Neuron (in vitro differentiated cells): ENCODE data around the gene RAB43.
"Not testable (repeated sequence)": the region's sequence is repeated elsewhere in the genome, so short reads cannot be mapped to it uniquely, and the experiment has no call there.

Experiments used
- H2AFZ ChIP-seq: one replicate; pipeline ENCODE4 v1.6.1; 2013; ENCODE audit warnings: low read depth, mild to moderate bottlenecking, inconsistent platforms, low read length, moderate library complexity
- H3K27me3 ChIP-seq: one replicate; pipeline ENCODE4 v1.6.1; 2013; ENCODE audit warnings: low read length; ENCODE audit not compliant: insufficient read depth
- H3K36me3 ChIP-seq: one replicate; pipeline ENCODE4 v1.6.1; 2013; ENCODE audit warnings: low read length; ENCODE audit not compliant: insufficient read depth
- H3K4me1 ChIP-seq: one replicate; pipeline ENCODE4 v1.6.1; 2013; ENCODE audit warnings: low read length; ENCODE audit not compliant: insufficient read depth
- H3K4me3 ChIP-seq: 2 replicates; pipeline ENCODE4 v1.5.1; 2013; ENCODE audit warnings: mild to moderate bottlenecking, low read length, moderate library complexity
- H3K9me3 ChIP-seq: one replicate; pipeline ENCODE4 v1.6.1; 2013; ENCODE audit warnings: low read length

The RAB43 gene

GRCh38 chr3:129121792-129122411, at the start of gene RAB43:
TSS of gene RAB43 (minus strand) at chr3:129121804. CDS start at chr3:129121489, 315 bp downstream.
- peaks cover 2% of the 10 kb centered on the region for H3K36me3 ChIP-seq
- H3K9me3 ChIP-seq: no peaks in the 10 kb centered on the region
- H3K27me3 ChIP-seq: no peaks in the 10 kb centered on the region
- H2AFZ ChIP-seq: peak within 1 kb of the TSS; percentile 54
- peaks cover 23% of the 10 kb centered on the region for H3K4me1 ChIP-seq
- H3K4me3 ChIP-seq: peak within 1 kb of the TSS; percentile 83

GRCh38 chr3:129166579-129167332, 45.2 kb upstream of the RAB43 start:
- peaks cover 46% of the 10 kb centered on the region for H3K36me3 ChIP-seq
- H3K4me3 ChIP-seq: no peak overlapping the region
- H2AFZ ChIP-seq: no peak overlapping the region
- peaks cover 8% of the 10 kb centered on the region for H3K4me1 ChIP-seq
- H3K9me3 ChIP-seq: no peaks in the 10 kb centered on the region
- no peaks in the 10 kb centered on the region for H3K27me3 ChIP-seq

- not testable (repeated sequence) for H3K27me3 ChIP-seq, H3K4me1 ChIP-seq, H2AFZ ChIP-seq, H3K4me3 ChIP-seq, H3K9me3 ChIP-seq
- H3K36me3 ChIP-seq: peaks cover 34% of the 10 kb centered on the region
Observed at GRCh38 chr3:129165594-129165993, 44.0 kb upstream of the RAB43 start.

- Histone ChIP-seq H3K9me3 (no peaks in the 10 kb centered on the region), H3K4me1 (peaks cover 14% of the 10 kb centered on the region), H2AFZ (no peak overlapping the region)
Observed at GRCh38 chr3:129164500-129164899, 42.9 kb upstream of the RAB43 start.

GRCh38 chr3:129162729-129163579, 41.4 kb upstream of the RAB43 start:
- Histone ChIP-seq H3K4me3 (peak overlapping the region; percentile 52), H3K9me3 (no peaks in the 10 kb centered on the region), H3K36me3 (peaks cover 22% of the 10 kb centered on the region), H2AFZ (no peak overlapping the region), H3K4me1 (peaks cover 17% of the 10 kb centered on the region), H3K27me3 (no peaks in the 10 kb centered on the region)

More at GRCh38 chr3:129164500-129164899, 42.9 kb upstream of the RAB43 start:
- Histone ChIP-seq H3K4me3 (no peak overlapping the region), H3K36me3 (peaks cover 23% of the 10 kb centered on the region), H3K27me3 (no peaks in the 10 kb centered on the region)

GRCh38 chr3:129161860-129162271, 40.3 kb upstream of the RAB43 start:
- H3K27me3 ChIP-seq: no peaks in the 10 kb centered on the region
- H3K9me3 ChIP-seq: no peaks in the 10 kb centered on the region
- H2AFZ ChIP-seq: no peak overlapping the region
- peaks cover 17% of the 10 kb centered on the region for H3K4me1 ChIP-seq
- H3K4me3 ChIP-seq: peak overlapping the region; percentile 52
- peaks cover 17% of the 10 kb centered on the region for H3K36me3 ChIP-seq

- Histone ChIP-seq H3K36me3 (peaks cover 18% of the 10 kb centered on the region), H2AFZ (peak within 1 kb of the TSS; percentile 48), H3K4me3 (peak within 1 kb of the TSS; percentile 52), H3K4me1 (peaks cover 17% of the 10 kb centered on the region), H3K27me3 (no peaks in the 10 kb centered on the region), H3K9me3 (no peaks in the 10 kb centered on the region)
Observed at GRCh38 chr3:129160891-129161859, 39.6 kb upstream of the RAB43 start, which contains the start of gene ISY1. TSS of gene ISY1 (minus strand) at chr3:129161063. CDS start at chr3:129160975, 88 bp downstream.

- Histone ChIP-seq H3K36me3 (peaks cover 58% of the 10 kb centered on the region), H3K4me3 (no peak overlapping the region), H2AFZ (no peak overlapping the region), H3K4me1 (no peaks in the 10 kb centered on the region), H3K9me3 (no peaks in the 10 kb centered on the region), H3K27me3 (no peaks in the 10 kb centered on the region)
Observed at GRCh38 chr3:129144786-129145185, 23.2 kb upstream of the RAB43 start.

- peaks cover 55% of the 10 kb centered on the region for H3K36me3 ChIP-seq
- not testable (repeated sequence) for H3K27me3 ChIP-seq, H3K4me1 ChIP-seq, H2AFZ ChIP-seq, H3K4me3 ChIP-seq, H3K9me3 ChIP-seq
Observed at GRCh38 chr3:129141011-129141410, 19.4 kb upstream of the RAB43 start.

- peaks cover 46% of the 10 kb centered on the region for H3K36me3 ChIP-seq
- H3K9me3 ChIP-seq: no peaks in the 10 kb centered on the region
- H3K4me1 ChIP-seq: no peaks in the 10 kb centered on the region
- H3K27me3 ChIP-seq: no peaks in the 10 kb centered on the region
- no peak overlapping the region for H3K4me3 ChIP-seq
- no peak overlapping the region for H2AFZ ChIP-seq
Observed at GRCh38 chr3:129139911-129140310, 18.3 kb upstream of the RAB43 start.

- H2AFZ ChIP-seq, H3K4me3 ChIP-seq, H3K27me3 ChIP-seq, H3K9me3 ChIP-seq, H3K4me1 ChIP-seq: not testable (repeated sequence)
- peaks cover 53% of the 10 kb centered on the region for H3K36me3 ChIP-seq
Observed at GRCh38 chr3:129136275-129136674, 14.7 kb upstream of the RAB43 start.
